ENCODE measurements around the gene TSHZ1.

TSHZ1 gene

DNA sequence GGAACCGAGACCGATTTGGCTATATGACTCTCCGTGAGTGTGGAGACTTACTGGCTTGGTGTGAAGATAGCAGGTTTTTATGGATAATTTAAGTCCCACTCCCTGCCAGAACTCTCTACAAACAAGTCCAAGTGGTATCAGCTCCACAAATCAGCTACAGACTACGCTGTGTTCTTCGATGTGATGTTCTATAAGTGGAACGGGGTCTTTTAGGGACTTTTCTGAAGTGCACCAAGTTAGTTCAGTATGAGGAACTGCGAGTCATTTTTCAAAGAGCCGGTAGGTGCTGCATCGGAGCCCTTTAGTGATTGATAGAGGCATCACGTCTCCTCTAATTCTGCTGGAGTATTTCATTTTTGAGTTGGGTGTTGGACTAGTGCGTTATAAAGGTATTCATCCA lies 107.1 kb downstream of the TSHZ1 start:
- no peak overlapping the region for H3K4me3 ChIP-seq (ENCODE audit: low read depth, low read length)
- DNase-seq (ENCODE audit: low read depth) = no peak
- TF ChIP-seq, protein P1, sequence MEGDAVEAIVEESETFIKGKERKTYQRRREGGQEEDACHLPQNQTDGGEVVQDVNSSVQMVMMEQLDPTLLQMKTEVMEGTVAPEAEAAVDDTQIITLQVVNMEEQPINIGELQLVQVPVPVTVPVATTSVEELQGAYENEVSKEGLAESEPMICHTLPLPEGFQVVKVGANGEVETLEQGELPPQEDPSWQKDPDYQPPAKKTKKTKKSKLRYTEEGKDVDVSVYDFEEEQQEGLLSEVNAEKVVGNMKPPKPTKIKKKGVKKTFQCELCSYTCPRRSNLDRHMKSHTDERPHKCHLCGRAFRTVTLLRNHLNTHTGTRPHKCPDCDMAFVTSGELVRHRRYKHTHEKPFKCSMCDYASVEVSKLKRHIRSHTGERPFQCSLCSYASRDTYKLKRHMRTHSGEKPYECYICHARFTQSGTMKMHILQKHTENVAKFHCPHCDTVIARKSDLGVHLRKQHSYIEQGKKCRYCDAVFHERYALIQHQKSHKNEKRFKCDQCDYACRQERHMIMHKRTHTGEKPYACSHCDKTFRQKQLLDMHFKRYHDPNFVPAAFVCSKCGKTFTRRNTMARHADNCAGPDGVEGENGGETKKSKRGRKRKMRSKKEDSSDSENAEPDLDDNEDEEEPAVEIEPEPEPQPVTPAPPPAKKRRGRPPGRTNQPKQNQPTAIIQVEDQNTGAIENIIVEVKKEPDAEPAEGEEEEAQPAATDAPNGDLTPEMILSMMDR (IDR thresholded peaks at IDR 0.05; ENCODE audit: low read depth, low read length) = no peak
- TF ChIP-seq MYC (IDR thresholded peaks at IDR 0.05; ENCODE audit: low read depth, low read length) (no peak), POLR2A (IDR thresholded peaks at IDR 0.05; ENCODE audit: extremely low read depth, insufficient read length) (no peak)
- TF ChIP-seq, protein P2, sequence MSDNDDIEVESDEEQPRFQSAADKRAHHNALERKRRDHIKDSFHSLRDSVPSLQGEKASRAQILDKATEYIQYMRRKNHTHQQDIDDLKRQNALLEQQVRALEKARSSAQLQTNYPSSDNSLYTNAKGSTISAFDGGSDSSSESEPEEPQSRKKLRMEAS (IDR thresholded peaks at IDR 0.05; ENCODE audit: low read depth, low read length) = no peak

DNA sequence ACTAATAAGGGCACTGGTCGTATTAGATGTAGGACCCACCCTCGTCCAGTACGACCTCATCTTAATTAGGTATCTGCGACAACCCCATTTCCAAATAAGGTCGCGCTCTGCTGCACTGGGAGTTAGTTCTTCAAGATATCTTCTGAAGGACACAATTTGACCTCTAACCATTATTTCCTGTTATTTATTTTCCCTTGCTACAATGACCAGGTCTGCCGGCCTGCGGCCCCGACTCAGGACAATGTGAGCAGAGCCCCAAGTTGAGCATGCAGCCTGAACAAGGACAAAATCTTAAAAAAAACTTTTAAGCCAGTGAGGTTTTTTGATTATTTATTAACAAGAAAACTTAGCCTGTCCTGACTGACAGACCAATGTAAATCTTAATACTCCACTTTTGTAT lies 109.3 kb downstream of the TSHZ1 start:
- no peak for DNase-seq (ENCODE audit: low read depth)
- TF ChIP-seq, protein P1 (IDR thresholded peaks at IDR 0.05; ENCODE audit: low read depth, low read length) = no peak
- no peak for TF ChIP-seq POLR2A (IDR thresholded peaks at IDR 0.05; ENCODE audit: extremely low read depth, insufficient read length)
- TF ChIP-seq MYC (IDR thresholded peaks at IDR 0.05; ENCODE audit: low read depth, low read length) = no peak
- TF ChIP-seq, protein P2 (IDR thresholded peaks at IDR 0.05; ENCODE audit: low read depth, low read length) = no peak
- H3K4me3 ChIP-seq (ENCODE audit: low read depth, low read length) = no peak overlapping the region

DNA sequence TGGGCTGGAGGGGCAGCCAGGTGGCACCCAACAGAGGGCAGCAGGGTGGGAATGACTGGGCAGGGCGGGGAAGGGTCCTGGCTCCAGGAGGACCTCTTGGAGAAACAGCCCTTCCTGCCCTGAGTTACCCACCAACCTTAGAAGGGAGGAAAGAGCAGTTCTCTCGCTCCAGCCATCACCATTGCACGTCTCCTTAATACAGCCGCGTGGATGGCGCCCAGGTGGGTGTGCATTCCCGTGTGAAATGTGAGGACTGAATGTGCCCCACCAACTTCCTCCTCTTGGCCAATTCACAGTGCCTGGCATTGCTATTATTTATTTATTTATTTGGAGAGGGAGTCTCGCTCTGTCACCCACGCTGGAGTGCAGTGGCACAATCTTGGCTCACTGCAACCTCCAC lies 109.9 kb downstream of the TSHZ1 start:
- TF ChIP-seq, protein P1 (IDR thresholded peaks at IDR 0.05; ENCODE audit: low read depth, low read length) = no peak
- TF ChIP-seq POLR2A (IDR thresholded peaks at IDR 0.05; ENCODE audit: extremely low read depth, insufficient read length) = no peak
- no peak for DNase-seq (ENCODE audit: low read depth)
- H3K4me3 ChIP-seq (ENCODE audit: low read depth, low read length) = no peak overlapping the region

DNA sequence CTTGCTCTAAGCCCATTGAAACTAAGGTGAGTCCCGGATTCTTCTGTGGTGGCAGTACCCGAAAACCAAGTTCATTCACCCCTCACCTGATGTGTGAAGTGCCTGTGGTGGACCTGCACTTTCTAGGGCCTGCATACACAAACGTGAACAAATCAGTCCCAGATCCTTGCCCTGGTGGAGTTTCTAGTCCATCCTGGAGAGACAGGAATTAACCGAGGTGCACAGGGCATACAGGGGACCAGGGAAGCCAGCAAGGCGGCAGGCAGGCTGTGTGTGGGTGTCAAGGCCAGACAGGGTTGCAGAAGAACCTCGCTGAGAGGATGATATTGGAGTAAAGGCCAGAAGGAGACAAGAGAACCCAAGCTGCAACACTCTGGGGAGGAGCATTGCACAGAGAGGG lies 110.8 kb downstream of the TSHZ1 start:
- DNase-seq (ENCODE audit: low read depth) = no peak
- TF ChIP-seq MYC (IDR thresholded peaks at IDR 0.05; ENCODE audit: low read depth, low read length) = no peak
- TF ChIP-seq, protein P1 (IDR thresholded peaks at IDR 0.05; ENCODE audit: low read depth, low read length) = no peak
- TF ChIP-seq POLR2A (IDR thresholded peaks at IDR 0.05; ENCODE audit: extremely low read depth, insufficient read length) = no peak
- TF ChIP-seq, protein P2 (IDR thresholded peaks at IDR 0.05; ENCODE audit: low read depth, low read length) = no peak
- no peak overlapping the region for H3K4me3 ChIP-seq (ENCODE audit: low read depth, low read length)

DNA sequence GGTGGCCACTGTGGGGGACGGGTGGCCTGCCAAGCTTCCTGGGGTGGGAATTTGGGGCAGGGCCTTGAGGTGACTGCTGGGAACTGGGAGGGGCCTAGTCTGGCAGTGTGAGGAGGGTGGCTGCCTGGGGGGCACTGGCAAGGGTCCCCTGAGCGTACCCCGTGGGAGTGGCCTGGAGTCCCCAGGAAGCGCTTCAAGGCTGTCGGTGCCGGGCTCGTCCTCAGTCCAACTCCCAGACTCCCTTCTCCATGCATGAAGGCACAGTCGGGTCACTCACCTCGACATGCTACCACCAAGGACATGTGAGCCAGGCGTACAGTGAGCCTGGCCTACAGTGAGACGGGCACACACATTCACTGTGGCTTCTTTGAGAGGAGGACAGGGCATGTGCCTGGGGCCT lies 111.6 kb downstream of the TSHZ1 start:
- H3K4me3 ChIP-seq (ENCODE audit: low read depth, low read length) = no peak overlapping the region
- TF ChIP-seq, protein P1 (IDR thresholded peaks at IDR 0.05; ENCODE audit: low read depth, low read length) = no peak
- TF ChIP-seq MYC (IDR thresholded peaks at IDR 0.05; ENCODE audit: low read depth, low read length) = no peak
- TF ChIP-seq POLR2A (IDR thresholded peaks at IDR 0.05; ENCODE audit: extremely low read depth, insufficient read length) = no peak
- TF ChIP-seq, protein P2 (IDR thresholded peaks at IDR 0.05; ENCODE audit: low read depth, low read length) = no peak
- DNase-seq (ENCODE audit: low read depth) = no peak
